ENCODE results near the gene CROCC2. TPM values are rescaled to one million over a fixed set of nuclear protein-coding genes. Genes with fewer than 3 reads are reported as not detected.
A peak's percentile ranks its signal among the peaks of the same experiment; 100 is the strongest.

CROCC2 gene
- polyA plus RNA-seq, 2 of the 4 experiments (the other 2 are of a cell fraction): not detected

DNA sequence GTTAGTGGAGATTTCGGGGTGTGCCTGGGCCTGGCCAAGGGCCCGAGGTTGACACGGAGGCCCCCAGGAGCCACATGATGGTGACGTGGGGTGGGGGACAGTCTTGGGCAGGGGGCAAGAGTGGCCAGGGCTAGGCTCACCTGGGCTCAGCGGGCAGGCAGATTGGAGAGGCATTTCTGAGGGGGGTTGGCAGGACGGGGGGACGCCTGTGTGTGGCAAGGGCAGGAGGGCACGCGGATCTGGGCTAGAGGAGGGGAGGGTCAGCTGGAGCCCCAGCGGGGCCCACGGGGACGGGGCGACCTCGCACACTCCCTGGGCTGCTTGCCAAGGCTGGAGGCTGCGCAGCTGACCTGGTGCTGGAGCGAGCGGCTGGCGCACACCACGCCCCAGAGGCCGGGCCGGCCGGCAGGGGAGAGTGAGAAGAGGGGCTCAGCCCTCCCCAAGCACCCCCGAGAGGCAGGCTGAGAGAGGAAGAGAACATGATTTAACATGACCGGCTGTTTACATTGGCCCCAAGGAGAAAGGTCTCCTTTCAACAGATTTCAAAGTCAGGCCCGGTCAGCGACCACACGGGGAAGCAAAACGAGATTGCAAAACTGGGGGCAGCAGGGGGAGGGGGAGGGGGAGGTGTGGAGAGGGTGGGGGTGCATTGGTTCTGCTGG is 54.3 kb downstream of the CROCC2 start:
- CTCF ChIA-PET: interaction anchor here (1.4 to 2.5 kb wide), 2 partner anchors 46 to 109 kb away, joined by 3 to 8 read pairs; no protein-coding TSS in a partner anchor
- no peak overlapping the region for H3K4me3 ChIP-seq
- peak overlapping the region in 1 of 2 experiments; percentile 55; a peak in 2 of 6 replicates for H3K27ac ChIP-seq
- no peak for DNase-seq (ENCODE audit: low read depth in 1 of 2, low spot score in 1 of 2)
- no peaks in the 10 kb centered on the region for H3K9me3 ChIP-seq
- TF ChIP-seq EP300 (IDR thresholded peaks at IDR 0.05): no peak
- TF ChIP-seq, protein P1, sequence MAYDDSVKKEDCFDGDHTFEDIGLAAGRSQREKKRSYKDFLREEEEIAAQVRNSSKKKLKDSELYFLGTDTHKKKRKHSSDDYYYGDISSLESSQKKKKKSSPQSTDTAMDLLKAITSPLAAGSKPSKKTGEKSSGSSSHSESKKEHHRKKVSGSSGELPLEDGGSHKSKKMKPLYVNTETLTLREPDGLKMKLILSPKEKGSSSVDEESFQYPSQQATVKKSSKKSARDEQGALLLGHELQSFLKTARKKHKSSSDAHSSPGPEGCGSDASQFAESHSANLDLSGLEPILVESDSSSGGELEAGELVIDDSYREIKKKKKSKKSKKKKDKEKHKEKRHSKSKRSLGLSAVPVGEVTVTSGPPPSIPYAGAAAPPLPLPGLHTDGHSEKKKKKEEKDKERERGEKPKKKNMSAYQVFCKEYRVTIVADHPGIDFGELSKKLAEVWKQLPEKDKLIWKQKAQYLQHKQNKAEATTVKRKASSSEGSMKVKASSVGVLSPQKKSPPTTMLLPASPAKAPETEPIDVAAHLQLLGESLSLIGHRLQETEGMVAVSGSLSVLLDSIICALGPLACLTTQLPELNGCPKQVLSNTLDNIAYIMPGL (CRISPR knock-in tag; IDR thresholded peaks at IDR 0.05; ENCODE audit: borderline replicate concordance): no peak
- no peak overlapping the region; the same call in 2 of the 3 replicates for H3K4me2 ChIP-seq
- H3K4me1 ChIP-seq: 0 out of 3 replicates have a peak, but pooled peaks cover 4% of the 10 kb centered on the region
- POLR2A ChIA-PET: no interaction called here
- WGBS (ENCODE audit: missing lambda C conversion rate): 65% methylated on average over 22 of the region's 28 CpGs
- no peak for FAIRE-seq
- no peak for ATAC-seq

DNA sequence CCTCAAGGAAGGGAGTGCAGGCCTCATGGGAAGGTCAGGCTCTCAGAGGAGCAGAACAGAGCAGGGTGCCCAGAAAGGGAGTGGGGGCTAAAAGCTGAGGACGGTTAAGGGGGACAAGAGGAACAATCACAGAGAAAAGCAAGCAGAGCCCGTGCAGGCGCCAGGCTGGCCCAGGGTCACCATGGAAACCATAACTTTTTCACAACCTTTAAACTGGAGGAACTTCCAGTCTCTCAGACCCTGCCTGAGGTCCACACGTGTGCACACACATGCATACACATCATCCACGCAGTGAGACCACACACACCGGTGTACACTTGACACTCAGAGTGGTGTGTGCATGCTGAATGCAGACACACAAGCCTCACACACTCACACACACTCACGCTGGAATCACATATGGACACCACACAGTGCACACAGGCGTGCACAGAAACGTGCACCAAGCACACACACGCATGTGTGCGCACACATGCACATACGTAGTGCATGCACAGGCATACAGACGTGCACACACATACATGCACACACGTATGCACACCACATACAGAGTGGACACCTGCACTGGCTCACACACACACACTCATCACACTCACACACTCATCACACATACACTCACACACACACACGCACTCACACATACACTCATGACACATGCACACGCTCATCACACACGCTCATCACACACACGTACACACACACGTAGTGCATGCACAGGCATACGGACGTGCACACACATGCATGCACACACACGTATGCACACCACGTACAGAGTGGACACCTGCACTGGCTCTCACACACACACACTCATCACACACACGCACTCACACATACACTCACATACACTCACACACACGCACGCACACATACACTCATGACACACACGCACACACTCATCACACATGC is 55.1 kb downstream of the CROCC2 start:
- no peak overlapping the region for H3K4me3 ChIP-seq
- CTCF ChIA-PET: interaction anchor here (1.4 to 2.5 kb wide), 2 partner anchors 47 to 110 kb away, joined by 3 to 8 read pairs; no protein-coding TSS in a partner anchor
- POLR2A ChIA-PET: no interaction called here
- 0 out of 3 replicates have a peak, but pooled peaks cover 4% of the 10 kb centered on the region for H3K4me1 ChIP-seq
- 72% methylated on average over 26 of the region's 27 CpGs for WGBS (ENCODE audit: missing lambda C conversion rate)
- DNase-seq (ENCODE audit: low read depth in 1 of 2, low spot score in 1 of 2): no peak
- TF ChIP-seq KDM1A (IDR thresholded peaks at IDR 0.05; ENCODE audit: low read depth) (no peak), RAD21 (conservative IDR thresholded peaks at IDR 0.05 in 1 of 2, IDR thresholded peaks at IDR 0.05 in 1 of 2) (no peak), POLR2AphosphoS2 (conservative IDR thresholded peaks at IDR 0.05; ENCODE audit: low read length) (no peak), MYC (IDR thresholded peaks at IDR 0.05; ENCODE audit: borderline replicate concordance, low read length) (no peak), HDAC2 (IDR thresholded peaks at IDR 0.05) (no peak), ZFP36 (IDR thresholded peaks at IDR 0.05; ENCODE audit: borderline replicate concordance, partially characterized antibody) (no peak)
- ATAC-seq: no peak
- H3K9me3 ChIP-seq: no peaks in the 10 kb centered on the region
- peak overlapping the region in 1 of 2 experiments; percentile 55; a peak in 2 of 6 replicates for H3K27ac ChIP-seq
- H3K4me2 ChIP-seq: no peak overlapping the region; the same call in 2 of the 3 replicates
- FAIRE-seq: no peak

GRCh38 chr2:240961910-240962299 is 55.8 kb downstream of the CROCC2 start:
- ChIA-PET CTCF (interaction anchor here (1.3 kb wide), 1 partner anchor 48 kb away, joined by 3 read pairs; no protein-coding TSS in a partner anchor), POLR2A (no interaction called here)
- Histone ChIP-seq H3K4me3 (no peak overlapping the region), H3K4me1 (0 out of 3 replicates have a peak, but pooled peaks cover 4% of the 10 kb centered on the region), H3K9me3 (no peaks in the 10 kb centered on the region), H3K27ac (no peak overlapping the region), H3K4me2 (no peak overlapping the region)
- ATAC-seq: no peak
- 76% methylated on average over 12 of the region's 12 CpGs for WGBS (ENCODE audit: missing lambda C conversion rate)
- no peak for FAIRE-seq
- TF ChIP-seq USF2 (IDR thresholded peaks at IDR 0.05) (no peak), EHF (CRISPR knock-in tag; IDR thresholded peaks at IDR 0.05) (no peak), FOSB (CRISPR knock-in tag; IDR thresholded peaks at IDR 0.05) (no peak), CEBPB (IDR thresholded peaks at IDR 0.05) (no peak)
- TF ChIP-seq, protein P2, sequence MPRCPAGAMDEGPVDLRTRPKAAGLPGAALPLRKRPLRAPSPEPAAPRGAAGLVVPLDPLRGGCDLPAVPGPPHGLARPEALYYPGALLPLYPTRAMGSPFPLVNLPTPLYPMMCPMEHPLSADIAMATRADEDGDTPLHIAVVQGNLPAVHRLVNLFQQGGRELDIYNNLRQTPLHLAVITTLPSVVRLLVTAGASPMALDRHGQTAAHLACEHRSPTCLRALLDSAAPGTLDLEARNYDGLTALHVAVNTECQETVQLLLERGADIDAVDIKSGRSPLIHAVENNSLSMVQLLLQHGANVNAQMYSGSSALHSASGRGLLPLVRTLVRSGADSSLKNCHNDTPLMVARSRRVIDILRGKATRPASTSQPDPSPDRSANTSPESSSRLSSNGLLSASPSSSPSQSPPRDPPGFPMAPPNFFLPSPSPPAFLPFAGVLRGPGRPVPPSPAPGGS (IDR thresholded peaks at IDR 0.05): no peak
- TF ChIP-seq, protein P3, sequence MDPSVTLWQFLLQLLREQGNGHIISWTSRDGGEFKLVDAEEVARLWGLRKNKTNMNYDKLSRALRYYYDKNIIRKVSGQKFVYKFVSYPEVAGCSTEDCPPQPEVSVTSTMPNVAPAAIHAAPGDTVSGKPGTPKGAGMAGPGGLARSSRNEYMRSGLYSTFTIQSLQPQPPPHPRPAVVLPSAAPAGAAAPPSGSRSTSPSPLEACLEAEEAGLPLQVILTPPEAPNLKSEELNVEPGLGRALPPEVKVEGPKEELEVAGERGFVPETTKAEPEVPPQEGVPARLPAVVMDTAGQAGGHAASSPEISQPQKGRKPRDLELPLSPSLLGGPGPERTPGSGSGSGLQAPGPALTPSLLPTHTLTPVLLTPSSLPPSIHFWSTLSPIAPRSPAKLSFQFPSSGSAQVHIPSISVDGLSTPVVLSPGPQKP (IDR thresholded peaks at IDR 0.05; ENCODE audit: low read depth, low read length): no peak
- no peak for DNase-seq (ENCODE audit: low read depth in 1 of 2, low spot score in 1 of 2)
